Ishikawa (cell line): ENCODE measurements around the gene CACNA1E.

ENCODE experiments used
- CEBPB ChIP-seq: IDR thresholded peaks from 2 replicates; pipeline ENCODE4 v1.6.1; 2012
- CREB1 ChIP-seq: IDR thresholded peaks from 2 replicates; pipeline ENCODE4 v1.6.1; 2012; ENCODE audit warnings: low read depth
- EGR1 ChIP-seq: IDR thresholded peaks from 2 replicates; pipeline ENCODE4 v1.6.1; 2012
- EP300 ChIP-seq: IDR thresholded peaks from 2 replicates; pipeline ENCODE4 v1.6.1; 2012; ENCODE audit warnings: borderline replicate concordance
- FOXM1 ChIP-seq: IDR thresholded peaks from 2 replicates; pipeline ENCODE4 v1.6.1; 2012; ENCODE audit warnings: low read depth, borderline replicate concordance
- MAX ChIP-seq: IDR thresholded peaks from 2 replicates; pipeline ENCODE4 v1.6.1; 2012
- NFIC ChIP-seq: IDR thresholded peaks from 2 replicates; pipeline ENCODE4 v1.6.1; 2012
- RAD21 ChIP-seq: IDR thresholded peaks from 2 replicates; pipeline ENCODE4 v1.6.1; 2012; ENCODE audit warnings: low read depth
- REST ChIP-seq: IDR thresholded peaks from 2 replicates; pipeline ENCODE4 v1.6.1; 2012; ENCODE audit warnings: low read depth, mild to moderate bottlenecking
- TAF1 ChIP-seq: IDR thresholded peaks from 2 replicates; pipeline ENCODE4 v1.6.1; 2012; ENCODE audit warnings: low read depth, mild to moderate bottlenecking
- TCF12 ChIP-seq: IDR thresholded peaks from 2 replicates; pipeline ENCODE4 v1.6.1; 2012; ENCODE audit warnings: low read depth
- TEAD4 ChIP-seq: IDR thresholded peaks from 2 replicates; pipeline ENCODE4 v1.6.1; 2012
- USF1 ChIP-seq: IDR thresholded peaks from 2 replicates; pipeline ENCODE4 v1.6.1; 2012
- YY1 ChIP-seq: IDR thresholded peaks from 2 replicates; pipeline ENCODE4 v1.6.1; 2012; ENCODE audit warnings: low read depth
- ZBTB7A ChIP-seq: IDR thresholded peaks from 2 replicates; pipeline ENCODE4 v1.6.1; 2012; ENCODE audit warnings: low read depth

CACNA1E gene

GRCh38 chr1:181718034-181718433 lies 234.7 kb downstream of the CACNA1E start:
- TF ChIP-seq MAX, result no peak
- TF ChIP-seq USF1, result no peak
- no peak for TF ChIP-seq EGR1
- no peak for TF ChIP-seq NFIC
- no peak for TF ChIP-seq EP300
- TF ChIP-seq TEAD4, result no peak
- TF ChIP-seq CEBPB, result no peak
- no peak for TF ChIP-seq ZBTB7A
- TF ChIP-seq CREB1, result no peak
- TF ChIP-seq TCF12, result no peak
- TF ChIP-seq RAD21, result no peak
- no peak for TF ChIP-seq REST
- TF ChIP-seq TAF1, result no peak
- no peak for TF ChIP-seq FOXM1
- TF ChIP-seq YY1, result no peak

- no peak for TF ChIP-seq TEAD4
- TF ChIP-seq REST, result no peak
- TF ChIP-seq EP300, result no peak
These were observed 243.1 kb downstream of the CACNA1E start for GRCh38 chr1:181726320-181727012.

- TF ChIP-seq REST (no peak), NFIC (no peak), YY1 (no peak), TEAD4 (no peak), RAD21 (no peak), EGR1 (no peak), TAF1 (no peak)
These were observed 247.3 kb downstream of the CACNA1E start for GRCh38 chr1:181730606-181731005.

GRCh38 chr1:181732218-181732990 lies 249.1 kb downstream of the CACNA1E start:
- no peak for TF ChIP-seq MAX
- TF ChIP-seq REST, result no peak
- no peak for TF ChIP-seq USF1
- no peak for TF ChIP-seq CREB1
- TF ChIP-seq EGR1, result no peak
- no peak for TF ChIP-seq TCF12
- TF ChIP-seq CEBPB, result no peak
- TF ChIP-seq YY1, result no peak
- no peak for TF ChIP-seq ZBTB7A
- no peak for TF ChIP-seq EP300
- TF ChIP-seq NFIC, result no peak
- no peak for TF ChIP-seq RAD21
- no peak for TF ChIP-seq TEAD4
- TF ChIP-seq FOXM1, result no peak
- no peak for TF ChIP-seq TAF1
